NCI-H1694 (cell line): ENCODE data around the gene STKLD1.

Experiments
- DNase-seq: peaks from one replicate; lab custom pipeline; 2025; lab: John Stamatoyannopoulos, UW

STKLD1 gene

DNA sequence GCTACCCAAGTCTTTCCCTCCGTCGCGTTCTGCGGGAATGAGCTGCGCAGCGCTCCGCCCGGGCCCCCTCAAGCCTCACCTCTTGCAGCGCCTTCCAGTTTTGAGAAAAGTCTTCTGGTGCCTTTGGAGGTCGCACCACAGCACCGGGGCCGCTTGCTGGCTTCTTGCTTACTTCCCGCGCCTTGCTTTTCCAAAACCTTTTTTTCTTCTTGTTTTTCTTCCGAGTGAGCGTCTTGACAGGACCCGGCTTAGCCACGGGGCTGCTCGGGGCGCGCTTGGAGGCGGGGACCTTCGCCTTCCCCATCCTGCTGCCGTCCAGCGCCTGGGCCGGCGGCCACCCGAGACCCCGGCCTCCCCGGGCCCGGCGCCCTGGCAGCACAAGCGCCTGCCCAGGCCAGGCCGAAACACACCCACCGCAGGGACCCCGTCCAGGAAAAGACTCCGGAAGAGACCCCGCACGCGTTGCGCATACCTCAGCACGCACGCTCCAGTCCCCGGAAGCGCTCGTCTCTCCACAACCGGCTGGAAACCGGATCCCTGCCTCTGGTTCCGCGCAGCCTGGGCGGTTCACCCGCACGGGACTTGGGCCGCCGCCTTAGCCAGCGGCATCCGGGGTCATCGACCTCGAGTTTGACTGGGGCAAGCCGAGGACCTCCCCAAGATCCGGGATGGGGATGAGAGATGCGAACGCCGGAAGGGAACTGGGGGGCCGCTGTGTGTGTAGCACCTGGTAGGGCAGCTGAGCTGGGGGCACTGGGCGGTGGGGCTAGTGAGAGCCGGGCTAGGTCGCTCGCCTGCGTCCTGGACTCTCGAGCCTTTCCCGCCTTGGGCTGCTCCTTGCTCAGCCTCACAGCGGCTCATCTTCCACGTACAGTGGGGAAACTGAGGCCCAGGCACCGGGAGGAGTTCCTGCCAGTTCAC is 41.6 kb downstream of the STKLD1 start, which contains the start of gene REXO4:
Gene REXO4, minus strand, starts transcription at position 470 of the 921 bp plus-strand sequence. Its CDS starts 166 bp downstream, at position 304.
- peak; percentile 71 for DNase-seq

- DNase-seq: no peak
Measured at GRCh38 chr9:133419005-133419404, 42.8 kb downstream of the STKLD1 start.

DNA sequence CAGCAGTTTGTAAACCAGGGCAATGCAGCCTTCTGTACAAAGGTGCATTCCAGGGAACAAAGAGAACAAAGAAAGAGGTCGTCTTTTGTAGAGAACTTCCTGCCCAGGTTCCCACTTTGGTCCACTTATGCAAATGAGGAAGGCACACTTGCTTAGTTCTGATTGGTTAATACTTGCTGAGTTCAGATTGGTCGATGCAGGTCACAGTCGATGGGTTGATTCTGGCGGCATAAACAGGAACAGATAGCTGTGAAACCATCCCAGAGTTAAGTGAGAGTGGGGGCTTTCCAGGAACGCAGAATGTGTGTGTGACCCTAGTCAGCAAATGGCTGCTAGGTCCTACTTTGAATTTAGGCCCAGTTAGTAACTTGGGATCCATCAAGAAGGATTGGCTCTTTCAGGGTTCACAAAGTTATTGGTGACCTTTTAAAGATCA is 44.2 kb downstream of the STKLD1 start:
- DNase-seq: no peak

DNA sequence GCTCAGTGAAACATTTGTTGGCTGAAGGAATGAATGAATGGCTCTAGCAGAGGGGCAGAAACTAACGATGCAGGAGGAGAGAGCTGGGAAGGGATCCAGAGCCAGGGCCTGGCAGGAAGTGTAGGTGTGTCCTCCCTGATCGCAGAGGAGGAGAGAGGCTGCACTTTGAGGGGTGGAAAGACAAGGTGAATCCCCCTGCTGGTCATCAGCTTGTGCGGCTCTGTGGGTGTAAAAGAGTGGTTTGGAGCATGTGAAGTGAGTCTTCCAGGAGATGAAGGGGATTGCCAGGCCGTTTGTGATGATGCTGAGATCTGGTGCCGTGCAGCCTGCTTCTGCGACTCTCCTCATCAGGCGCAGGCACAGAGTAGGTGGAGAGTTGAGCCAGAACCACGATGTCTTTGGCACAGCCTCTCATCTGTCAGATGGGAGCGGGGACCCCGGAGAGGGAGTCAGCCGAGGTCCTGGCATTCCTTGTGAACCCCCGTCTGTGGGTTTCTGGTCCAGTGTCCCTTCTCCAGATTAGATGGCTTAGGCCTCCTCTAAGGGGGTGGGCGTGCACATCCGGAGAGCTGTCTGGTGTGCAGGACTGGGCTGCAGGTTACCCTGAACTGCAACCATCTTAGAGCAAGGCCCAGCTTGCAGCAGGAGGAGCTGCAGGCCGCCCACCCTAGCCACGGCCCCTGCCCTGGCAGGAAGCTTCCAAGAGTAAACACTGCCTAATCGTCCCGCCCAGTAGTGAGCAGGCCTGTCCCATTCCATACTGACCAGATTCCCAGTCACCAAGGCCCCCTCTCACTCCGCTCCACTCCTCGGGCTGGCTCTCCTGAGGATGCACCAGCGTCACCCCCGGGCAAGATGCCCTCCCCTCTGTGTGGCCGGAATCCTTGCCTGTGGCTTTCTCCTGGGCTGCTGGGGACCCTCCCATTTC is 45.7 kb downstream of the STKLD1 start, which contains the start of gene ADAMTS13:
Gene ADAMTS13, plus strand, starts transcription at position 753 of the 928 bp plus-strand sequence. Its CDS starts 77 bp downstream, at position 830.
- DNase-seq: no peak

DNA sequence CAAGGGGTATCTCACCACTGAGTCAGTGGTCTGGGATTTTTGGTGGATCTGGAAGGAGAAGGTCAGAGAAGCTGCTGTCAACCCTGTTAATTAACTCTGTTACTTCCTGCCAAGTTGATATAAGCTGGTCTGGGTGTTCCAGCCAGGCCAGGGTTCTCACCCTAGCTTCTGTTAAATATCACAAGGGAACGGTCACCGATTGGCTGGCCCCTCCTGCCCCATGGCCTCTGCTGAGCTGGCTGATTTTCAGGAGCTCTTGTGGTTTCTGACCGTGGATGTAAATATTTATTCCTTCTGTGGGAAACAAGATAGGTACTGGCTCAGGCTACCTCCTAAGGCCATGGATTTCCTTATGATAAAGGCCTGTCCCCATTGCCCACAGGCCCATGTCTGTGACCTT is 47.0 kb downstream of the STKLD1 start:
- no peak for DNase-seq

- no peak for DNase-seq
Measured at GRCh38 chr9:133424187-133424586, 48.0 kb downstream of the STKLD1 start.

DNA sequence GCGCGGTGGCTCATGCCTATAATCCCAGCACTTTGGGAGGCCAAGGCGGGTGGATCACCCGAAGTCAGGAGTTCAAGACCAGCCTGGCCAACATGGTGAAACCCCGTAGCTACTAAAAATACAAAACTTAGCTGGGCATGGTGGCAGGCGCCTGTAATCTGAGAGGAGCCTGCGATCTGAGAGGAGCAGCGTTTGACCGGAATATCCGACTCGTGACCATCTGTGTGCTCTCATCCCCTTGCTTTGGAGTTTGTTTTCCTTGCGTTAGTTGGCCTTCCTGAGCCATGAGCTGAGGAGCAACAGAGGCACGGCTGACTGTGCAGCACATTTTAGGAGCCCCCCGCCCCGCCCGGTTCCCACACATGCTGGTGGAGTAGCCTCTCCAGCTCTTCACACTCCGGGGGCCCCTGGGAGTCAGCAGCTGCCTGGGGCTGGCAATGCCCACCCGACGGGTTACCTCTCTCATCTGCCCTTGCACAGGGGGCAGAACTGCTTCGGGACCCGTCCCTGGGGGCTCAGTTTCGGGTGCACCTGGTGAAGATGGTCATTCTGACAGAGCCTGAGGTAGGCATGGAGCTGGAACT is 49.0 kb downstream of the STKLD1 start:
- no peak for DNase-seq

- DNase-seq: no peak
Measured at GRCh38 chr9:133426011-133426410, 49.8 kb downstream of the STKLD1 start.

DNA sequence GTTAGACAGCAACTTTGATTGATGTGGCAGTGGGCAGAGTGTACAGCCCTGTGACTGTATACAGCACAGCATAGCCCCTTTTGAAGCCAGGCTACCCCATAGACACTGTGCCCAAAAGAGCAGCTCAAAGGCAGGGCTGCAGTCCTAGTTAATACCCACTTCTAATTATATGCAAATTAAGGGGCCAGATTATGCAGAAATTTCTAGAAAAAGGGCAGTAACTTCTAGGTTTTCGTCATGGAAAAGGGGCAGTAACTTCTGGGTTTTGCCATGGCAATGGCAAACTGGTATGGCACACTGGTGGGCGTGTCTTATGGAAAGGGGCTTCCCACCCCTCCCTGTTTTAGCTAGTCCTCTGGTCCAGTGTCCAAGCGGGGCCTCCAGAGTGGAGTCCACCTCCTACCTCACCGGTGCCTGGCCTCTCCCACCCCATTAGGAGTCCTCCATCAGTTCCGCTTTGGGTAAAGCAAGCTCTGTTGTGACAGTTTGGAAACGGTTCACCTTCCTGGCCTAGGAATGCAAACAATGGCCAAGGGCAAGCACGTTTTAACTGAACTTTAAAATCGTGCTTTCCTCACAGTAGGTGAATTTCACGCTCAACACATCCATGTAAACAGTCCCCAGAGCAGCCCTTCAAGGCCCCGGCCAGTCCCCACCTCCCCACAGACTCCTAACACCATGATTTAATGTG is 51.6 kb downstream of the STKLD1 start:
- no peak for DNase-seq

DNA sequence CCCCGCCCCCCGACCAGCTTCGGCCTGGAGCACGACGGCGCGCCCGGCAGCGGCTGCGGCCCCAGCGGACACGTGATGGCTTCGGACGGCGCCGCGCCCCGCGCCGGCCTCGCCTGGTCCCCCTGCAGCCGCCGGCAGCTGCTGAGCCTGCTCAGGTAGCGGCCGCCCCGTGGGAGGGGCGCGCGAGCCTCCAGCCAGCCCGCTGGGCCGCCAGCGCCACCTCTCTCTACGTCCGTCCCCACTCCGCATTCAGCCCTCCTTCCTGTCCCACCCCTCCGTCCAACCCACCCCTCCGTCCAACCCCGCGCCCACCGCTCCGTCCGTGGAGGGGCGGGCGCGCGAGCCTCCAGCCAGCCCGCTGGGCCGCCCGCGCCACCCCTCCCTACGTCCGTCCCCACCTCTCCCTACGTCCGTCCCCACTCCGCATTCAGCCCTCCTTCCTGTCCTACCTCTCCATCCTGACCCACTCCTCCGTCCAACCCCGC is 52.5 kb downstream of the STKLD1 start:
- DNase-seq: no peak

DNA sequence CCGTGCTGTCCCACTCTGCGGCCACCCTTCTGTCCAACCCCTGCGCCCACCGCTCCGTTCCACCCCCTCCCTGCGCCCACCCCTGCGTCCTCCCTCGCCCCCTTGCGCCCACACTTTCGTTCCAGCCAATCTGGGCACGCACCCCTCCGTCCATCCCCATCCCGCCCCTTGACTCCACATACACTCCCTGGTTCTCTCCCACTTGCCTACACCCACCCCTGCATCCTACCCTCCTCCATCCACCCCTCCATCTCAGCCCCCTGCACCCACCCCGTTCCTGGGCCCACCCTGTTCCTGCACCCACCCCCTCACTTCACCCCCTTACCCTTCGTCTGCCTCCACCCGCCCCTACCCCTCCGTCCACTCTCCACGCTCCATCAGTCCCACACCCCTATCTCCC is 53.0 kb downstream of the STKLD1 start:
- no peak for DNase-seq

DNA sequence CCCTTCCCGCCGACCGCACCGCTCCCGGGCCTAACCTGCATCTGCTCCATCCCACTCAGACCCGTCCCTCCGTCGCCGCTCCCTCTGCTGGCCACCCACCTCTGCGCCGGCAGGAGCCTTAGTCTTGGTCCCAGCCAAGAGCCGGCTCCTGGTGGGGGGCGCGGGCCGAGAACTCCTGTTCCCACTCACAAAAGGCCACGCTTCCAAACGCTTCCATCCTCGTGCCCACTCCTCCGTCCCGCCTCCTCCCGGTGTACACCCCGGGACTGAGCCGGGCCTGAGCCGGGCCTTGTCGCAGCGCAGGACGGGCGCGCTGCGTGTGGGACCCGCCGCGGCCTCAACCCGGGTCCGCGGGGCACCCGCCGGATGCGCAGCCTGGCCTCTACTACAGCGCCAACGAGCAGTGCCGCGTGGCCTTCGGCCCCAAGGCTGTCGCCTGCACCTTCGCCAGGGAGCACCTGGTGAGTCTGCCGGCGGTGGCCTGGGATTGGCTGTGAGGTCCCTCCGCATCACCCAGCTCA is 53.5 kb downstream of the STKLD1 start:
- DNase-seq: no peak

DNA sequence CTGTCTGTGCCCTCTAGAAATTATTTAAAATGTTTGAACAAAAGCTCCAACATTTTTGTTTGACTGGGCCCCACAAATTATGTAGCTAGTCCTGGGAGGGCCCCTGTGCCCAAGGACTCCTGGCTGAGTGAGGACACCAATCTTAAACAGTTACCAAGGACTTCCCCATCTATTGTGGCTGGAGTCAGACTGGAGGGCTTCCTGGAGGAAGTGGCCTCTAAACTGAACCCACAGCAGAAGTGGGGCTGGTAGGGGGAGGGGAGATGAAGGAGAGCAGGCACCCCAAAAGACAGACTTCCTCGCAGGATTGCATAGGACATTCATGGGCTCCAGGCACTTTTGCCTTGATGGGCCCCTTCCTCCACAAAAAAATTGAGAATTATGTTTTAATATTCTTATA is 54.1 kb downstream of the STKLD1 start:
- DNase-seq: no peak

GRCh38 chr9:133433351-133433843 is 57.2 kb downstream of the STKLD1 start:
- no peak for DNase-seq

DNA sequence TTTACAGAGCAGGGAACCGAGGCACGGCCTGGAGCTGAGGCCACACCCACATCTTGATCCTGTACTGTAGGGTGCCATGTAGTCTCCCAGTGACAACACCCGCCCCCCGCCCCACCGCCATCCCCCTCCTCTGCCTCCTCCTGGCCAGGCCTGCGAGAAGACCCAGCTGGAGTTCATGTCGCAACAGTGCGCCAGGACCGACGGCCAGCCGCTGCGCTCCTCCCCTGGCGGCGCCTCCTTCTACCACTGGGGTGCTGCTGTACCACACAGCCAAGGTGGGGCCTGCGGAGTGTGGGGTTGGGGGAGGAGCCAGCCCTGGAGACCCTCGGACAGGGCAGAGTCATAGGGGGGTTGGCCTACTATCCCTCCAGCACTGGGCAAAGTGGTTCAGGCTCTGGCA is 60.5 kb downstream of the STKLD1 start:
- no peak for DNase-seq

DNA sequence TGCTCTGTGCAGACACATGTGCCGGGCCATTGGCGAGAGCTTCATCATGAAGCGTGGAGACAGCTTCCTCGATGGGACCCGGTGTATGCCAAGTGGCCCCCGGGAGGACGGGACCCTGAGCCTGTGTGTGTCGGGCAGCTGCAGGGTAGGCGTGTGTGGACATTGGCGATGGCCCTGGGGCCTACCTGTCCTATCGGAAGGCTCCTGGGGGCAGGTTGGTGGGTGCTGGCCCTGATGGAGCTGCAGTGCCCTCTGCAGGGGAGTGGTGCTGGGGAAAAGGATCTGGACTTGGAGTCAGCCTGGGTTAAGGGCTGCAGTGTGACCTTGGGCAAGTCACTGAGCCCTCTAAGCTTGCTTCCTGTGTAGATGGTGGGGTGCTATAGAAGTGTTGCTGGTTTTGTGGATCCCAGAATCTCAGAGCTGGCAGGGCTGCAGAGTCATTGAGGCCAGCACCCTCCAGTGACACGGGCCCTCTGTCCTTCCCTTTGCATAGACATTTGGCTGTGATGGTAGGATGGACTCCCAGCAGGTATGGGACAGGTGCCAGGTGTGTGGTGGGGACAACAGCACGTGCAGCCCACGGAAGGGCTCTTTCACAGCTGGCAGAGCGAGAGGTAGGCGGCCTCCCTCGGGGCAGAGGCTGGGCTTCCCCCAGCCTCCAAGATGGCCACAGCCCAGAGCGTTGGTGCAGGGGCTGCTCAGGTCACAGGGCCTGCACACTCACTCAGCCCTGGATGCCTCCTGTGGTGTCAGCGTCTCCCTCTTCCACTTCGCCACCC is 61.8 kb downstream of the STKLD1 start:
- no peak for DNase-seq

- DNase-seq: no peak
Measured at GRCh38 chr9:133439337-133439736, 63.2 kb downstream of the STKLD1 start.

DNA sequence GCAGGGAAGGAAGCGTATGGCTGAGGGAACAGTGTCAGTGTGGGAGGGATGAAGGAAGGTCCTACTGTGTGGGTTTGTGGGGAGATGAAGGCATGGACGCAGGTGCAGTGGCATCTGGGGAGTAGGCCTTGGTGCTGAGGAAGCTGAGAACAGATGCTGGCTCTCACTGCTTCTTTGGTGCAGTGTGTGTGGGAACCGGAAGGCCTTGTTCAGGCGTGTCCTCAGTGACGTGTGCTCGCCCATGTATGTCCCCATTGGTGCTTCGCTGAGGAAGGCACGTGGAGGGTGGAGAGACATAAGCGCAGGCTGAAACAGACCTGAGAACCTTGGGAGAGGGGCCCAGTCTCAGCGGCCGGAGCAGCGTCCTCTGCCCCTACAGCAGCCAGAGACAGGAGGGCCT is 64.7 kb downstream of the STKLD1 start:
- DNase-seq: no peak

- DNase-seq: no peak
Measured at GRCh38 chr9:133441571-133441970, 65.4 kb downstream of the STKLD1 start.

DNA sequence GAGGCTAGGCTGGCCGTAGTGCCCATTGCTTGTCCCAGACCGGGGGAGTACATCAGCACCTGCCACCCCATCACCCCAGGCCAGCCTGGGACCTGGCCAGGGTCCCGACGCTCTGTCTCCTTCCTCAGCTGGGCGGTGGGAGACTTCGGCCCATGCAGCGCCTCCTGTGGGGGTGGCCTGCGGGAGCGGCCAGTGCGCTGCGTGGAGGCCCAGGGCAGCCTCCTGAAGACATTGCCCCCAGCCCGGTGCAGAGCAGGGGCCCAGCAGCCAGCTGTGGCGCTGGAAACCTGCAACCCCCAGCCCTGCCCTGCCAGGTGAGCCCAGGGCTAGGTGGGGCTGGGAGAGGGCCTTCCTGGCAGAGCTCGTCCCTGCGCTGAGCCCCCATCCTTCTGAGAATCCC is 67.1 kb downstream of the STKLD1 start:
- no peak for DNase-seq
